NCI-H748 (cell line): ENCODE results near the gene ITIH6.
A peak's percentile ranks its signal among the peaks of the same experiment; 100 is the strongest.
"Not testable (repeated sequence)": the region's sequence is repeated elsewhere in the genome, so short reads cannot be mapped to it uniquely, and the experiment has no call there.

Experiments
- DNase-seq: peaks from one replicate; lab custom pipeline; 2025; ENCODE audit not compliant: unreplicated experiment; lab: John Stamatoyannopoulos, UW

Gene ITIH6

DNA sequence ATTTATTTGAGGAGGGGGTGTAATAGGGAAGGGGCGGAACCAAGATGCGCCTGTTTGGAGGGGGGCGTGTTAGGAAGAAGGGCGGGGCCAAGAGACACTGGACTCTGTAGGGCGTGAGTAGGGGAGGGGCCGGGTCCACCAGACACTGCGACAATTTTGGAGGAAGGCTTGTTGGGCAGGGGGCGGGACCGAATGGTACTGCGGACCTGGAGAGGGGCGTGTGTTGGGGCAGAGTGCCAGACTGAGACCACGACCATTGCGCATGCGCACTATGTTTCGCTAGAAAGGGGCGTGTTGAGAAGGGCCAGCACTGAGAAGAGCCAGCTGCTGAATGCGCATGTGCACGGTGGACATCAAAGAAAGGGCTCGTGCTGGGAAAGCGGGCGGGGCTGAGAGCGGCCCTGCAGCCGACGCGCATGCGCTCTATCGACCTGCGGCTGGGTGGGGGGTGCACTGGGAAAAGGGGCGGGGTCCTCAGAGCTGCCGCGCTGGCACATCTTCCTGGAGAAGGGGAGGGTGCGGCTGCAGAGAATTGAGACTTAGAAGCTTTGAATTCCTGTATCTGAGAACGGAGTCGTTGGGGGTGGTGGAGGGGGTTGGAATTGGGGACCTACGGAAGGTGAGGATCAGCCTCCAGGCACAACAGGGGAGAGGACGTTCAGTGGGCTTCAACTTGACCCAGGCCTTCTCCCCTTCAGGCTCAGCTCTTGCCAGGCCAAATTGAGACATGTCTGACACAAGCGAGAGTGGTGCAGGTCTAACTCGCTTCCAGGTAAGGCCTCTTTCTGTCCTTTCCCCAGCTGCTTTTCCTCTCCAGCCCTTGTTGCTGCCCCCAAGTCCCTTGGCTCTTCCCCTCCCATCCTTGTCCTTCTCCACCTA, 10.8 kb upstream of the ITIH6 start:
- DNase-seq: peak; percentile 97

GRCh38 chrX:54808109-54808604, 10.1 kb upstream of the ITIH6 start:
- DNase-seq: peak; percentile 94

DNA sequence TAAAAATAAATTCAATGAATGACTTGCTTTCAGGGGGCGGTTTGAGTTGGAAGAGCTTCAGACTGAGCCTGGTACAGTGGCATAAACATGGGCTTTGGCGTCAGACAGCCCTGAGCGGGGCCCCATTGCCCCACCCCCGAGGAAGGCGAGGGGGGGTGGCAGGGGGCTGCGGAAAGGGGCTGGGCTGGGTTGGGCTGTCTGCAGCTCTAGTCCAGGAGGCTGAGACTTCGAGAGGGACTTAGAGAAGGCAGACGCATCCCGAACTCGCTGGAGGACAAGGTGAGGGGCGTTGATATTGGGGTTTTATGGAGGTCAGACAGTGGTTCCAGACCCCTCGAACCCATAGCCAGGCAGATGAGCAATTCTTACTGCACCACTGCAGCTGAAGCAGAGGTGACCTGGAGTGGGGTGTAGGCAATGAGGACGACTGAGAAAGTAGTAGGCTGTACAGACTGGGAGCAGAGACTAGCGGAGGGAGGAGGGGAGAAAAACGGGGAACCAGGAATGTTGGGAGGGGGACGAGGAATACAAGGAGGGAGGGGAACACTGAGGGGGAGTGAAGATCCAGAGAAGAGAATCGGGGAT, 9.6 kb upstream of the ITIH6 start, which contains the start of gene MAGED2:
Gene MAGED2 (plus strand): TSS at position 222 of the 585 bp plus-strand sequence. CDS start 1,587 bp downstream, outside the sequence.
- peak; percentile 69 for DNase-seq

GRCh38 chrX:54799046-54799445, 991 bp upstream of the ITIH6 start:
- no peak for DNase-seq

DNA sequence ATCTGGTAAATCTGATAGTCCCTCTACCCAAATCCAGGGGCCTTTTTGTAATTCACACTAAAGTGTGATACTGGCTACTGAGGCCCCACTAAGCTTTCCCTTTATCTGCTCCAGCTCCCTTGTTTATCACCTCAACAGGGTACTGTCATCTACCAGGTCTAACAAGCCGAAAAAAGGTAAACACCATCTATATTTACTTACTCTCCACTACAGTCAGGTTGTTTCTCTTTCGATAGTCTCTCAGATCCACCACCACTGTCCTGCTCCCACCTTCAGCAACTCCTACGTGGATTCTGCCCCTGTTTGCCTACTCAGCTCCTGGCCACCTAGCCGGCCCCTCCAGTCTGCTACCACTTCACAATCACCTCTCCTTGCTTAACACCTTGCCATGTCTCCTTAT, 3.3 kb downstream of the ITIH6 start:
- no peak for DNase-seq

DNA sequence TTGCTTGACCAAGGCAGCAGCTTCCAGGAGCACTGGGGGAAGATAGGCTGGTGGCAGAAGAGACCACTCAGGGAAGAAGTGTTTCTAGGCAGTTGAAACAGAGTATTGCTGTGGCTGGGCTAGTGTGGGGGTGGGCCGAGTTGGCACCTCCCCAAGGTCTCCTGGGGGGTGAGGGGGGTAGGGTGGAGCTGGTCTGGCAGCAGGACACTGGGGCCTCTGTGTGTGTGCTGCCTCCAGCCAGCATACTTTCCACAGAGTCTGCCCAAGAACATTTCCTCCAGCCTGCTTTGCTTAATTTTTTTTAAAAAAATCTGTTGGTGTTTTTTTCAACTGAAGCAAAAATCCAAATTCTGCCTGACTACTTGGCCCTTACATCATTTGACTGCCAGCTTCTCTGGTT, 4.0 kb downstream of the ITIH6 start:
- DNase-seq: no peak

DNA sequence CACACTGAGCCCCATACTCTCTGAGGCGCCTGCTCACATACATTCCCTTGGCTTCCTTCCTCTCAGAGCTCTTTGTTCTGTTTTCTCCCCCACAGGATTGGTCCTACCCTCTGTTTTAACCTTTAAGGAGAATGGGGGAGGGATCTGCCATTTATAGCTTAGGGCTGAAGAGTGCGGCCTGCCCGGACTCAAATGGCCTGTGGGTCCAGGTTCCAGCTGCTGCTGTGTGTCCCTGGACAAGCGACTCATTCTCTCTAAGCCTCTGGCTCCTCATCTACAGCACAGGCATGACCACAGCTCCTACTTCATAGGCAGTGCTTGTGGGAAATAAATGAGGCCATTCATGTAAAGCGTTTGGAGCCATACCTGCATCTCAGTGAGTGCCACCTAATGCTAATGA, 8.7 kb downstream of the ITIH6 start:
- not testable (repeated sequence) for DNase-seq

GRCh38 chrX:54788446-54788845, 9.6 kb downstream of the ITIH6 start:
- no peak for DNase-seq

DNA sequence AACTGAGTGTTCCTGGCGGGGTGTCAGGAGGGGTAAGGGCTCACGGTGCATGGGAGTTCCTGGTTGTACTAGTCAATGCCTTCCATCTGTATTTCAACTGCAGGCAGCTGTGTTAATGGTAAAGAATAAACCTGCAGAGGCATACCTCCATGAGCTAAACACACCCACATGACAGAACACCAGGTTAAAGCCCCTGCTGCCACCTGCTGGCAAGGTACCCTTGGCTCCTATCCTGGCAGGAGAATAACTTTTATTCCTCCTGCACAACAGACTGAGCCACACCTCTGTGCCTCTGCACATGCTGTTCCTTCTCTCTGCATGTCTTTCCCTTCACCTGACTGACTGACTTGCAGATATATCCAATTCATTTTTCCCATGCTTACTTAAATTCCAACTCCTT, 11.1 kb downstream of the ITIH6 start:
- DNase-seq: peak; percentile 60

DNA sequence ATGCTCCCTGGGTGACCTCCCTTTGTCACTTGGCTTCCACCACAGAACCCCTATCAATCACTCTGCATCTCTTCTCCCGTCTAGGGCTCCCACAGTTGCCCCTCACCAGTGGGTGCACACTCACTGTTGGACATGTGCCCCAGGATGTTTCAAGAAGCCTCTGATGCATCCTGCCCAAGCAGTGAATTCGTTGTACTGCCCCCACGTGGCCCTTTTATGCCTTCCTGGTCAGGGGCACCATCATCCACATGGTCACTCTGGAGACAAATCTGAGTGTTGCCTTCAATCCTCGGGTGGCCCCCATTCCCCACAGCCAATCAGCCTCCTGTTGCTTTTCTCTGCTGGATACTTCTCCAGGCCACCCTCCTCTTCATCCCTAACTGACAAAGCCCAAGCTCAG, 12.2 kb downstream of the ITIH6 start:
- DNase-seq: peak; percentile 38

DNA sequence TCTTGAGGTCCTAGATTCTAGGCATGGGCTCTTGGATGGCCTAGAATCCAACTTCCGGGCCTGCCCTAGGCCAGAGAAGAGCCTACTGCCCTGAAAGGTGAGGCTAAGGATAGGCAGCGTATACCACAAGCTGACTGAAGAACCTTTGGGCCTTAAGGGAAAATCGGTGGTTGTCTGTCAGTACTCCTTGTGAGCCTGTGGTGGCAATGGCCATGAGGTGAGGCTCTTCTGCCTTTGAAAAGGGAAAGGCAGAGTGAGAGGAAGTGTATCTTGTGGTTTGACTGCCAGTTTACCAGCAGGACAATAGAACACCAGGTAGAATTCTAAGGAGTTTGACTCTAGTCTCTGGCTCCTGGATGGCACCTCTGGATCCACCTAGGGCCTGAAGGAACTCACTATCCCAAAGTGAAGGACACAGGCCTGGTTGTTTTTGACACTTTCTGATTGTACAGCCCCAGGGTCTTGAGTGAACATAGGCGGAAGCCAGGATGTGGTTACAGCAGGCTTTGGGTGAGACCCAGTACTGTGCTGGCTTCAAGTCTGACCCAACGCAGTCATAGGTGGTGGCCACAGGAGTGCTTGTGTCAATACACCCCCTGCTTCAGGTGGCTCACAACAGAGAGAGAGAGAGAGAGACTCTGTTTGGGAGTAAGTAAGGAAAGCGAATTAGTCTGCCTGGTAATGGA, 20.9 kb downstream of the ITIH6 start:
- DNase-seq: no peak

GRCh38 chrX:54776061-54776460, 22.0 kb downstream of the ITIH6 start:
- no peak for DNase-seq

- DNase-seq: peak; percentile 19
These were observed 23.5 kb downstream of the ITIH6 start for GRCh38 chrX:54774391-54775094.

DNA sequence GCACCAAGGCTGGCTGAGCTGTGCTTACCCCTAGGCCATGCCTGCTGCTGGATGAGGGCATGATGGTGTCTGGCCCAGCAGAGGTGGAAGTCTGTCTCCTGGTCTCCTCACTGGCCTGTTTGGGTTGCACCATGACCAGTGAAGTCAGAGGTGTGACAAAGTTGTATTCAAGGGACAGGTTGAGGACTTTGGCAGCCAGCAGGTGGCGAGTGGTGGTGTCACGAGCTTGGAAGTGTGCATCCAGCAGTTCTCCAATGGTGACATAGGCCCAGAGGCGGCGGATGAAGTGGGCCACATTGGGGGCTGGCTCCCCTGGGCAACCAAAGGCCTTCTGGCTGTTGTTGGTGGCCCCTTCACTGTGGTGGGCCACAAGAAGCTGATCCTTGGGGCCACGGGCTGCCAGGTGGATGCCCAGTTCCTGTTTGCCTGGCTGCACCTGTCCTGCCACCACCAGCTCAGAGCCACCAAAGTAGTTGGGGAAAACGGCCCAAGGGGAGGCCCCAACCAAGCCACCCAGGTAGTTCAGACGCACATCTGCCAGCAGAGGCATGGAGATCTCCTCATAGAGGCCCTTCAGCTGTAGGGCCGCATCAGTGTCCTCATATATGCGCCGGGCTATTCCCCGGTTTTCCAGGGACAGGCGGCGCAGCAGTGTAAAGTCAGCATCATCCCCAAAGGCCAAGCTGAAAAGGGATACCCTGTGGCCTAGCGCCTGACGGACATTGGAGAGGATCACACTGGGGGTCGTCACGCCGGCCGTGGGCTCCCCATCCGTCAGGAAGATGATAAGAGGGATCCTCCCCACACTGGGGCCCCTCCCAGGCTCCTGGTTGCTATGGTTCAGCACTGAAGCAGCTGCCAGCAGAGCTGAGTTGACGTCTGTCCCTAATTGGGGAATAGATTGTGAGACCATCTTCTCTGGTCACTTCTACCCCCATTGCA, 39.7 kb downstream of the ITIH6 start:
- no peak for DNase-seq

DNA sequence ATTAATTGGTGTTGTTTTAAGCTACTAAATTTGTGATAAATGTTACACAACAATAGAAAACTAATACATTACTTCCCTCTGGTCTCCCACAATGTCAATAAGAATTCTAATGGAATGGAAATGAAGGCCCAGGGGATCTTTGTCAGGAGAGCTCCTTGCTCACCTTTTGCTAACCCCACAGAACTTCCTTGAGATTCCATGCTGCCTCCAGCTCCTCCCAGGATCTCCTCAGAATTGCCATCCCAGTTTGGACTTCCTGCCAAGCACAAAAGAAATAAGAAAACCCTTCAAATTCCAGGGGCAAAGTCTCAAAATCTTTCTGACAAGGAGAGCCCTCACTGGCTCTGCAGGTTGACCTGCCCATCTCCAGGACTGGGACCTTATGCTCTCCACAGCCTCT, 43.2 kb downstream of the ITIH6 start:
- DNase-seq: no peak

- DNase-seq: no peak
These were observed 49.4 kb downstream of the ITIH6 start for GRCh38 chrX:54748626-54749025.

- DNase-seq: no peak
These were observed 50.2 kb downstream of the ITIH6 start for GRCh38 chrX:54747733-54748393.

- DNase-seq: no peak
These were observed 51.1 kb downstream of the ITIH6 start for GRCh38 chrX:54746928-54747327.

DNA sequence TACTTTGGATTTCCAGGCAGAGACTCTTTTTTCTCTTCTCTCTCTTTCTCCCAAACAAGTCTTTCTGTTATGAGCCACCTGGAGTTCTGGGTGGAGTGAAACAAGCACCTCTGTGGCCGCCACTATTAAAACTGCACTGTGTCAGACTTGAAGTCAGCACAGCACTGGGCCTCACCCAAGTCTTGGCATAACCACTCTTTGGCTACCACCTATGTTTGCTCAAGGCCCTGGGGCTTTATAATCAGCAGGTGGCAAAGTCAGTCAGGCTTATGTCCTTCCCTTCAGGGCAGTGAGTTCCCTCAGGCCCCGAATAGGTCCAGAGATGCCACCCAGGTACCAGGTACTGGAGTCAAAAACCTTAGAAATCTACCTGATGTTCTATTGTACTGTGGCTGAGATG, 52.4 kb downstream of the ITIH6 start:
- DNase-seq: no peak
